IMR-90 (cell line): ENCODE data around the gene PTPRU. TPM values are rescaled to one million over a fixed set of nuclear protein-coding genes. Genes with fewer than 3 reads are reported as not detected.

Source experiments
- ATAC-seq: fragments of 200-7000 bp; cut with Tn5 transposase; 2 replicates; pipeline ENCODE4 v1.9.1; 2020; ENCODE audit warnings: low read depth, mild to moderate bottlenecking, moderate library complexity
- BruUV-seq: library from RNA; stranded (reverse); fragments of 400-500 nt; replicated peaks from 2 replicates; lab custom pipeline; 2021; lab: Mats Ljungman, UMichigan
- CTCF ChIA-PET: fragments of 300-600 bp; formaldehyde crosslinking; extraction: SDS; loops from one replicate; lab custom pipeline; 2021; ENCODE audit warnings: antibody characterized with exemption; lab: Yijun Ruan, JAX
- POLR2A ChIA-PET: fragments of 300-600 bp; sonication (Branson Sonifier 250); formaldehyde crosslinking; loops from one replicate; lab custom pipeline; 2022; ENCODE audit warnings: antibody characterized with exemption; ENCODE audit not compliant: unreplicated experiment; lab: Charles Lee
- DNase-seq: peaks from one replicate; pipeline ENCODE4 v3.0.0; 2013
- H2AFZ ChIP-seq: replicated peaks from 2 replicates; pipeline ENCODE3; 2013; ENCODE audit warnings: low read length, mild to moderate bottlenecking; ENCODE audit not compliant: poor library complexity
- H2AK5ac ChIP-seq: 2 replicates; pipeline ENCODE4 v1.6.1; 2013; ENCODE audit warnings: low read depth, low read length, inconsistent platforms
- H2AK9ac ChIP-seq: replicated peaks from 2 replicates; pipeline ENCODE3; 2013; ENCODE audit warnings: mild to moderate bottlenecking, low read depth, low read length, moderate library complexity; ENCODE audit not compliant: poor library complexity
- H2BK120ac ChIP-seq: 2 replicates; pipeline ENCODE4 v1.6.1; 2013; ENCODE audit warnings: low read depth, low read length, inconsistent platforms
- H2BK15ac ChIP-seq: 3 replicates; pipeline ENCODE4 v1.6.1; 2013; ENCODE audit warnings: low read depth, low read length, inconsistent platforms
- H2BK20ac ChIP-seq: 2 replicates; pipeline ENCODE4 v1.6.1; 2013; ENCODE audit warnings: low read depth, mild to moderate bottlenecking, inconsistent platforms, low read length, moderate library complexity
- H2BK5ac ChIP-seq: 2 replicates; pipeline ENCODE4 v1.6.1; 2013; ENCODE audit warnings: mild to moderate bottlenecking, low read depth, low read length, inconsistent platforms; ENCODE audit not compliant: poor library complexity, severe bottlenecking
- H3K14ac ChIP-seq: replicated peaks from 2 replicates; pipeline ENCODE4 v1.6.1; 2013; ENCODE audit warnings: low read depth, low read length, inconsistent platforms
- H3K18ac ChIP-seq: 2 replicates; pipeline ENCODE4 v1.6.1; 2013; ENCODE audit warnings: low read depth, low read length, control low read depth
- H3K23ac ChIP-seq: 2 replicates; pipeline ENCODE4 v1.6.1; 2013; ENCODE audit warnings: low read depth, low read length, inconsistent platforms
- H3K27ac ChIP-seq: 2 replicates; pipeline ENCODE4 v1.5.1; 2013; ENCODE audit warnings: mild to moderate bottlenecking, control low read depth, low read length; ENCODE audit not compliant: insufficient read depth
- H3K27me3 ChIP-seq: 2 replicates; pipeline ENCODE4 v1.6.1; 2013; ENCODE audit warnings: low read length; ENCODE audit not compliant: control insufficient read depth, insufficient read depth
- H3K36me3 ChIP-seq: 2 replicates; pipeline ENCODE4 v1.6.1; 2013; ENCODE audit warnings: low read length, mixed read lengths; ENCODE audit not compliant: control insufficient read depth, insufficient read depth
- H3K4ac ChIP-seq: 2 replicates; pipeline ENCODE4 v1.6.1; 2013; ENCODE audit warnings: low read depth, low read length, inconsistent platforms
- H3K4me1 ChIP-seq: 2 replicates; pipeline ENCODE4 v1.6.1; 2013; ENCODE audit warnings: low read length, mixed read lengths; ENCODE audit not compliant: control insufficient read depth, insufficient read depth
- H3K4me2 ChIP-seq: 2 replicates; pipeline ENCODE4 v1.6.1; 2013; ENCODE audit warnings: low read depth, mild to moderate bottlenecking, control low read depth, low read length, moderate library complexity
- H3K4me3 ChIP-seq: 2 replicates; pipeline ENCODE4 v1.5.1; 2013; ENCODE audit warnings: low read depth, mild to moderate bottlenecking, control low read depth, low read length, moderate library complexity; ENCODE audit not compliant: insufficient read depth
- H3K56ac ChIP-seq: 2 replicates; pipeline ENCODE4 v1.6.1; 2013; ENCODE audit warnings: low read length, inconsistent platforms; ENCODE audit not compliant: insufficient read depth; ENCODE audit errors: extremely low read depth
- H3K79me1 ChIP-seq, 2 experiments: 2 replicates each; pipeline ENCODE4 v1.6.1; 2013; ENCODE audit warnings: low read length in 2 of 2, inconsistent platforms in 1 of 2, low read depth in 1 of 2
- H3K9ac ChIP-seq: 2 replicates; pipeline ENCODE4 v1.6.1; 2013; ENCODE audit warnings: low read depth, low read length, control low read depth
- H3K9me1 ChIP-seq: 2 replicates; pipeline ENCODE4 v1.6.1; 2013; ENCODE audit warnings: low read length, inconsistent platforms; ENCODE audit not compliant: insufficient read depth
- H3K9me3 ChIP-seq: 2 replicates; pipeline ENCODE4 v1.6.1; 2013; ENCODE audit warnings: low read length; ENCODE audit not compliant: control insufficient read depth, insufficient read depth
- H4K20me1 ChIP-seq: 2 replicates; pipeline ENCODE4 v1.6.1; 2013; ENCODE audit warnings: low read length, inconsistent platforms; ENCODE audit not compliant: insufficient read depth
- H4K5ac ChIP-seq: 2 replicates; pipeline ENCODE4 v1.6.1; 2013; ENCODE audit warnings: mild to moderate bottlenecking, low read depth, low read length, control low read depth
- H4K8ac ChIP-seq, 2 experiments: 2 replicates each; pipeline ENCODE4 v1.6.1; 2013; ENCODE audit warnings: low read depth in 2 of 2, low read length in 2 of 2, control low read depth in 1 of 2, inconsistent platforms in 1 of 2
- H4K91ac ChIP-seq: 2 replicates; pipeline ENCODE4 v1.6.1; 2013; ENCODE audit warnings: low read depth, low read length, inconsistent platforms; ENCODE audit not compliant: insufficient read depth
- BHLHE40 ChIP-seq: fragments of 150-350 bp; IDR thresholded peaks from 2 replicates; pipeline ENCODE4 v1.6.1; 2016; ENCODE audit warnings: mild to moderate bottlenecking, low read depth, low read length
- CEBPB ChIP-seq: IDR thresholded peaks from 2 replicates; pipeline ENCODE4 v1.6.1; 2012; ENCODE audit warnings: low read depth, low read length, improper control_type of control experiment
- CHD1 ChIP-seq: IDR thresholded peaks from 2 replicates; pipeline ENCODE4 v1.6.1; 2012; ENCODE audit warnings: low read depth, low read length, improper control_type of control experiment
- MAZ ChIP-seq: IDR thresholded peaks from 2 replicates; pipeline ENCODE4 v1.6.1; 2012; ENCODE audit warnings: low read depth, mild to moderate bottlenecking, low read length, improper control_type of control experiment, moderate library complexity, borderline replicate concordance
- MXI1 ChIP-seq: IDR thresholded peaks from 2 replicates; pipeline ENCODE4 v1.6.1; 2012; ENCODE audit warnings: low read depth, mild to moderate bottlenecking, low read length, moderate library complexity, borderline replicate concordance
- NFE2L2 ChIP-seq: fragments of 150-350 bp; IDR thresholded peaks from 2 replicates; pipeline ENCODE4 v1.6.1; 2016; ENCODE audit warnings: low read depth, mild to moderate bottlenecking, low read length
- POLR2A ChIP-seq: IDR thresholded peaks from 2 replicates; pipeline ENCODE4 v1.6.1; 2012; ENCODE audit warnings: mild to moderate bottlenecking, low read depth, low read length
- RAD21 ChIP-seq: IDR thresholded peaks from 2 replicates; pipeline ENCODE4 v1.6.1; 2012; ENCODE audit warnings: low read length, improper control_type of control experiment
- RCOR1 ChIP-seq: IDR thresholded peaks from 2 replicates; pipeline ENCODE4 v1.6.1; 2012; ENCODE audit warnings: mild to moderate bottlenecking, low read length, improper control_type of control experiment; ENCODE audit not compliant: insufficient replicate concordance
- RFX5 ChIP-seq: IDR thresholded peaks from 2 replicates; pipeline ENCODE4 v1.8.0; 2012; ENCODE audit warnings: low read depth, mild to moderate bottlenecking, low read length, moderate library complexity
- SMC3 ChIP-seq: fragments of 150-350 bp; IDR thresholded peaks from 2 replicates; pipeline ENCODE4 v1.6.1; 2016; ENCODE audit warnings: low read depth, mild to moderate bottlenecking, antibody characterized with exemption, low read length, moderate library complexity
- WGBS, 2 experiments: methylation state at CpG; one replicate each; pipeline versions ENCODE4 v1.1.5 to v1.1.7; 2013; ENCODE audit warnings: missing lambda C conversion rate in 2 of 2; ENCODE audit not compliant: insufficient read length in 1 of 2; ENCODE audit errors: extremely low coverage in 2 of 2; 5-methylcytosine and 5-hydroxymethylcytosine counted together
- dilution Hi-C: fragments of 300-500 bp; cut with HindIII; formaldehyde crosslinking; loops from one replicate; pipeline ENCODE4 v1.14.3; 2018; ENCODE audit warnings: low sequenced_read_pairs; ENCODE audit not compliant: unreplicated experiment
- in situ Hi-C: fragments of 300-500 bp; cut with MboI; formaldehyde crosslinking; loops from 3 replicates; pipeline ENCODE4 v1.14.3; 2019; ENCODE audit warnings: low sequenced_read_pairs, inconsistent platforms, mixed read lengths
- intact Hi-C: fragments of 100-400 bp; cut with micrococcal nuclease; formaldehyde crosslinking; loops from 2 replicates; pipeline ENCODE4 v1.10.0; 2022
- polyA plus RNA-seq, 3 experiments: library from polyadenylated mRNA; depleted of rRNA; stranded (reverse); fragments of >200 nt; gene quantifications; 2 replicates each; pipeline ENCODE4 v1.2.3, GENCODE V29; 2012; ENCODE audit warnings: low replicate concordance in 1 of 3
- total RNA-seq: library from RNA; depleted of rRNA; stranded (reverse); fragments of >200 nt; gene quantifications from 2 replicates; pipeline ENCODE4 v1.2.3, GENCODE V29; 2012
- TF ChIP-seq, protein P1 (sequence below): conservative IDR thresholded peaks from 2 replicates; pipeline ENCODE4 v1.5.1; 2012; ENCODE audit warnings: mild to moderate bottlenecking, low read depth, low read length, improper control_type of control experiment
- TF ChIP-seq, protein P2 (sequence below): fragments of 150-350 bp; IDR thresholded peaks from 2 replicates; pipeline ENCODE4 v1.6.1; 2016; ENCODE audit warnings: low read depth, mild to moderate bottlenecking, low read length, moderate library complexity, borderline replicate concordance
- TF ChIP-seq, protein P3 (sequence below): fragments of 150-350 bp; IDR thresholded peaks from 2 replicates; pipeline ENCODE4 v1.6.1; 2017; ENCODE audit warnings: mild to moderate bottlenecking, antibody characterized with exemption, low read length, low read depth

PTPRU gene
- total and polyA plus RNA-seq, 2 of the 4 experiments (the other 2 are of a cell fraction), result 7.0 to 10.7 TPM

DNA sequence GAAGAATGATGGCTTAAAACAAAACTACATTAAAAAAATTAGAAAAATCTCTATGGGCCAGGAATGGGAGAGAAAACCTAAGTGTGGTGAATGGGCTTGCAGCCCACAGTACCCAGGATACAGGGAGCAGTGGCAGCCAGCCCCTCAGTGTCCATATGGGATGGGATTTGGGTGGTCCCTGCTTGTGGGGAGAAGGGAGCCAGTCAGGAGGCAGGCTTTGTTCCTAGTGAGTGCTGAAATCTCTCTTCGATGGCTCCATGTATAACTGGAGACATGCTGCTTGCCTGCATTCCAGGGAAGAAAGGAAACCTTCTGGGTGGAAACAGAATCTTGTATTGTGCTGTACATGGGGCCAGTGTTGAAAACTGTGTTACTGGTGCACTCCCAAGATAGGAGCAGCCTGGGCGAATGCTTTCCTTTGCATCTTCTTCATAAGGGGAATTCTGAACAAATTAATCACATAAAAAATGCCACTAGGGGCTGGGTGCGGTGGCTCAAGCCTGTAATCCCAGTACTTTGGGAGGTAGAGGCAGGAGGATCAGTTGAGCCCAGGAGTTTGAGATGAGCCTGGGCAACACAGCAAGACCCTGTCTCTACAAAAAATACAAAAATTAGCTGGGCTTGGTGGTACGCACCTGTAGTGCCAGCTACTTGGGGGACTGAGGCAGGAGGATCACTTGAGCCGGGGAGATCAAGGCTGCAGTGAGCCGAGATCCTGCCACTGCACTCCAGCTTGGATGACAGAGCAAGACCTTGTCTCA, 36.0 kb downstream of the PTPRU start:
- Histone ChIP-seq H2BK120ac (peak overlapping the region; percentile 77), H3K4me3 (no peak overlapping the region), H2BK15ac (no peak overlapping the region), H3K9me3 (no peaks in the 10 kb centered on the region), H4K91ac (peak overlapping the region; percentile 70; the same call in 1 of the 2 replicates), H3K18ac (no peak overlapping the region), H2AFZ (peak overlapping the region; percentile 84), H3K23ac (peak overlapping the region; percentile 73; the same call in 1 of the 2 replicates), H3K79me1 (no peaks in the 10 kb centered on the region), H3K4ac (peak overlapping the region; percentile 81), H3K36me3 (no peaks in the 10 kb centered on the region), H3K27me3 (no peaks in the 10 kb centered on the region), H4K8ac (peak overlapping the region in 1 of 2 experiments; percentile 37; a peak in 2 of 4 replicates), H3K56ac (no peak overlapping the region), H3K9ac (no peak overlapping the region), H2AK9ac (peak overlapping the region; percentile 87), H3K4me1 (peaks cover 10% of the 10 kb centered on the region; the same call in 1 of the 2 replicates), H3K4me2 (peak overlapping the region; percentile 42; the same call in 1 of the 2 replicates), H4K20me1 (no peaks in the 10 kb centered on the region), H3K14ac (no peak overlapping the region; the same call in 1 of the 2 replicates), H2BK5ac (no peak overlapping the region), H3K27ac (peak overlapping the region; percentile 1; the same call in 1 of the 2 replicates), H2BK20ac (peak overlapping the region; percentile 73), H4K5ac (peak overlapping the region; percentile 3; the same call in 1 of the 2 replicates), H2AK5ac (no peak overlapping the region), H3K9me1 (no peaks in the 10 kb centered on the region; the same call in 1 of the 2 replicates)
- POLR2A ChIA-PET, result no interaction called here
- no TSS peak for BruUV-seq
- CTCF ChIA-PET, result no interaction called here
- intact Hi-C loops (no loop called here), dilution Hi-C loops (no loop called here), in situ Hi-C loops (no loop called here)
- no CpG with 5 or more reads among the region's 6 CpGs for WGBS, 2 experiments
- DNase-seq (no peak), ATAC-seq (peak; percentile 13; the same call in 1 of the 2 replicates)
- no peak for TF ChIP-seq MXI1
- no peak for TF ChIP-seq MAZ
- no peak for TF ChIP-seq RAD21
- TF ChIP-seq, protein P1, sequence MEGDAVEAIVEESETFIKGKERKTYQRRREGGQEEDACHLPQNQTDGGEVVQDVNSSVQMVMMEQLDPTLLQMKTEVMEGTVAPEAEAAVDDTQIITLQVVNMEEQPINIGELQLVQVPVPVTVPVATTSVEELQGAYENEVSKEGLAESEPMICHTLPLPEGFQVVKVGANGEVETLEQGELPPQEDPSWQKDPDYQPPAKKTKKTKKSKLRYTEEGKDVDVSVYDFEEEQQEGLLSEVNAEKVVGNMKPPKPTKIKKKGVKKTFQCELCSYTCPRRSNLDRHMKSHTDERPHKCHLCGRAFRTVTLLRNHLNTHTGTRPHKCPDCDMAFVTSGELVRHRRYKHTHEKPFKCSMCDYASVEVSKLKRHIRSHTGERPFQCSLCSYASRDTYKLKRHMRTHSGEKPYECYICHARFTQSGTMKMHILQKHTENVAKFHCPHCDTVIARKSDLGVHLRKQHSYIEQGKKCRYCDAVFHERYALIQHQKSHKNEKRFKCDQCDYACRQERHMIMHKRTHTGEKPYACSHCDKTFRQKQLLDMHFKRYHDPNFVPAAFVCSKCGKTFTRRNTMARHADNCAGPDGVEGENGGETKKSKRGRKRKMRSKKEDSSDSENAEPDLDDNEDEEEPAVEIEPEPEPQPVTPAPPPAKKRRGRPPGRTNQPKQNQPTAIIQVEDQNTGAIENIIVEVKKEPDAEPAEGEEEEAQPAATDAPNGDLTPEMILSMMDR, result no peak
- TF ChIP-seq, protein P2, sequence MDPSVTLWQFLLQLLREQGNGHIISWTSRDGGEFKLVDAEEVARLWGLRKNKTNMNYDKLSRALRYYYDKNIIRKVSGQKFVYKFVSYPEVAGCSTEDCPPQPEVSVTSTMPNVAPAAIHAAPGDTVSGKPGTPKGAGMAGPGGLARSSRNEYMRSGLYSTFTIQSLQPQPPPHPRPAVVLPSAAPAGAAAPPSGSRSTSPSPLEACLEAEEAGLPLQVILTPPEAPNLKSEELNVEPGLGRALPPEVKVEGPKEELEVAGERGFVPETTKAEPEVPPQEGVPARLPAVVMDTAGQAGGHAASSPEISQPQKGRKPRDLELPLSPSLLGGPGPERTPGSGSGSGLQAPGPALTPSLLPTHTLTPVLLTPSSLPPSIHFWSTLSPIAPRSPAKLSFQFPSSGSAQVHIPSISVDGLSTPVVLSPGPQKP, result no peak
- TF ChIP-seq, protein P3, sequence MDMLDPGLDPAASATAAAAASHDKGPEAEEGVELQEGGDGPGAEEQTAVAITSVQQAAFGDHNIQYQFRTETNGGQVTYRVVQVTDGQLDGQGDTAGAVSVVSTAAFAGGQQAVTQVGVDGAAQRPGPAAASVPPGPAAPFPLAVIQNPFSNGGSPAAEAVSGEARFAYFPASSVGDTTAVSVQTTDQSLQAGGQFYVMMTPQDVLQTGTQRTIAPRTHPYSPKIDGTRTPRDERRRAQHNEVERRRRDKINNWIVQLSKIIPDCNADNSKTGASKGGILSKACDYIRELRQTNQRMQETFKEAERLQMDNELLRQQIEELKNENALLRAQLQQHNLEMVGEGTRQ, result no peak
- no peak for TF ChIP-seq RFX5
- TF ChIP-seq CEBPB, result no peak
- TF ChIP-seq SMC3, result no peak
- no peak for TF ChIP-seq RCOR1
- no peak for TF ChIP-seq POLR2A
- no peak for TF ChIP-seq NFE2L2
- no peak for TF ChIP-seq CHD1
- TF ChIP-seq BHLHE40, result no peak
